ENCODE measurements around the gene TKTL2. TPM values are rescaled to one million over a fixed set of nuclear protein-coding genes. Genes with fewer than 3 reads are reported as not detected.

TKTL2 gene
- total and polyA plus RNA-seq, 10 of the 15 experiments (the other 5 are each of a cell fraction or from before 2014, with no cell fraction given) = 0.03 to 0.04 (median 0.03) TPM; not detected in 7

DNA sequence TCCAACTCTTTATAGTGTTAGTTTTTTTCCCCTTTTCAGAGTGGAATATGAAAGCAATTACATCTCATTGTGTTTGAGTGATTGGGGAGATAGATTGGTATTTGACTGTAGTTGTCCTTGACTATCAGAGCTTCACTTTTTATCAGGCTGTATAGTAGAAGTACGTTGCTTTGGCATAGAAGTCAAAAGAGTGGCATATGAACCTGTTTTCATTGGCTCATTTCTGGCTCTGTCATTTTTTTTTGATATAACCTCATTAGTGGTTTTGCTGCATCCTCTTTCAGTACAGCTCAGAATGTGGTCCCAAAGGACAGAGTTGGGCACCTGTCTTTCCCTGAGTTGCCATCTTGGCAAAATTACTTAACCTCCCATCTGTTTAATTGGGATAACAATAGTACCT lies 22.3 kb upstream of the TKTL2 start (continued):
- TF ChIP-seq, protein P1, sequence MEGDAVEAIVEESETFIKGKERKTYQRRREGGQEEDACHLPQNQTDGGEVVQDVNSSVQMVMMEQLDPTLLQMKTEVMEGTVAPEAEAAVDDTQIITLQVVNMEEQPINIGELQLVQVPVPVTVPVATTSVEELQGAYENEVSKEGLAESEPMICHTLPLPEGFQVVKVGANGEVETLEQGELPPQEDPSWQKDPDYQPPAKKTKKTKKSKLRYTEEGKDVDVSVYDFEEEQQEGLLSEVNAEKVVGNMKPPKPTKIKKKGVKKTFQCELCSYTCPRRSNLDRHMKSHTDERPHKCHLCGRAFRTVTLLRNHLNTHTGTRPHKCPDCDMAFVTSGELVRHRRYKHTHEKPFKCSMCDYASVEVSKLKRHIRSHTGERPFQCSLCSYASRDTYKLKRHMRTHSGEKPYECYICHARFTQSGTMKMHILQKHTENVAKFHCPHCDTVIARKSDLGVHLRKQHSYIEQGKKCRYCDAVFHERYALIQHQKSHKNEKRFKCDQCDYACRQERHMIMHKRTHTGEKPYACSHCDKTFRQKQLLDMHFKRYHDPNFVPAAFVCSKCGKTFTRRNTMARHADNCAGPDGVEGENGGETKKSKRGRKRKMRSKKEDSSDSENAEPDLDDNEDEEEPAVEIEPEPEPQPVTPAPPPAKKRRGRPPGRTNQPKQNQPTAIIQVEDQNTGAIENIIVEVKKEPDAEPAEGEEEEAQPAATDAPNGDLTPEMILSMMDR (IDR thresholded peaks at IDR 0.05 in 2 of 3, conservative IDR thresholded peaks at IDR 0.05 in 1 of 3; ENCODE audit: control insufficient read depth in 2 of 3, extremely low read depth in 1 of 3, insufficient read depth in 1 of 3, low read depth in 3 of 3, low read length in 3 of 3) = no peak
- no peak for TF ChIP-seq MXI1 (IDR thresholded peaks at IDR 0.05; ENCODE audit: low read depth, low read length)
- no peak for TF ChIP-seq TCF7 (IDR thresholded peaks at IDR 0.05; ENCODE audit: borderline replicate concordance)
- TF ChIP-seq, protein P2, sequence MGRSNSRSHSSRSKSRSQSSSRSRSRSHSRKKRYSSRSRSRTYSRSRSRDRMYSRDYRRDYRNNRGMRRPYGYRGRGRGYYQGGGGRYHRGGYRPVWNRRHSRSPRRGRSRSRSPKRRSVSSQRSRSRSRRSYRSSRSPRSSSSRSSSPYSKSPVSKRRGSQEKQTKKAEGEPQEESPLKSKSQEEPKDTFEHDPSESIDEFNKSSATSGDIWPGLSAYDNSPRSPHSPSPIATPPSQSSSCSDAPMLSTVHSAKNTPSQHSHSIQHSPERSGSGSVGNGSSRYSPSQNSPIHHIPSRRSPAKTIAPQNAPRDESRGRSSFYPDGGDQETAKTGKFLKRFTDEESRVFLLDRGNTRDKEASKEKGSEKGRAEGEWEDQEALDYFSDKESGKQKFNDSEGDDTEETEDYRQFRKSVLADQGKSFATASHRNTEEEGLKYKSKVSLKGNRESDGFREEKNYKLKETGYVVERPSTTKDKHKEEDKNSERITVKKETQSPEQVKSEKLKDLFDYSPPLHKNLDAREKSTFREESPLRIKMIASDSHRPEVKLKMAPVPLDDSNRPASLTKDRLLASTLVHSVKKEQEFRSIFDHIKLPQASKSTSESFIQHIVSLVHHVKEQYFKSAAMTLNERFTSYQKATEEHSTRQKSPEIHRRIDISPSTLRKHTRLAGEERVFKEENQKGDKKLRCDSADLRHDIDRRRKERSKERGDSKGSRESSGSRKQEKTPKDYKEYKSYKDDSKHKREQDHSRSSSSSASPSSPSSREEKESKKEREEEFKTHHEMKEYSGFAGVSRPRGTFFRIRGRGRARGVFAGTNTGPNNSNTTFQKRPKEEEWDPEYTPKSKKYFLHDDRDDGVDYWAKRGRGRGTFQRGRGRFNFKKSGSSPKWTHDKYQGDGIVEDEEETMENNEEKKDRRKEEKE (IDR thresholded peaks at IDR 0.05) = no peak
- TF ChIP-seq, protein P3, sequence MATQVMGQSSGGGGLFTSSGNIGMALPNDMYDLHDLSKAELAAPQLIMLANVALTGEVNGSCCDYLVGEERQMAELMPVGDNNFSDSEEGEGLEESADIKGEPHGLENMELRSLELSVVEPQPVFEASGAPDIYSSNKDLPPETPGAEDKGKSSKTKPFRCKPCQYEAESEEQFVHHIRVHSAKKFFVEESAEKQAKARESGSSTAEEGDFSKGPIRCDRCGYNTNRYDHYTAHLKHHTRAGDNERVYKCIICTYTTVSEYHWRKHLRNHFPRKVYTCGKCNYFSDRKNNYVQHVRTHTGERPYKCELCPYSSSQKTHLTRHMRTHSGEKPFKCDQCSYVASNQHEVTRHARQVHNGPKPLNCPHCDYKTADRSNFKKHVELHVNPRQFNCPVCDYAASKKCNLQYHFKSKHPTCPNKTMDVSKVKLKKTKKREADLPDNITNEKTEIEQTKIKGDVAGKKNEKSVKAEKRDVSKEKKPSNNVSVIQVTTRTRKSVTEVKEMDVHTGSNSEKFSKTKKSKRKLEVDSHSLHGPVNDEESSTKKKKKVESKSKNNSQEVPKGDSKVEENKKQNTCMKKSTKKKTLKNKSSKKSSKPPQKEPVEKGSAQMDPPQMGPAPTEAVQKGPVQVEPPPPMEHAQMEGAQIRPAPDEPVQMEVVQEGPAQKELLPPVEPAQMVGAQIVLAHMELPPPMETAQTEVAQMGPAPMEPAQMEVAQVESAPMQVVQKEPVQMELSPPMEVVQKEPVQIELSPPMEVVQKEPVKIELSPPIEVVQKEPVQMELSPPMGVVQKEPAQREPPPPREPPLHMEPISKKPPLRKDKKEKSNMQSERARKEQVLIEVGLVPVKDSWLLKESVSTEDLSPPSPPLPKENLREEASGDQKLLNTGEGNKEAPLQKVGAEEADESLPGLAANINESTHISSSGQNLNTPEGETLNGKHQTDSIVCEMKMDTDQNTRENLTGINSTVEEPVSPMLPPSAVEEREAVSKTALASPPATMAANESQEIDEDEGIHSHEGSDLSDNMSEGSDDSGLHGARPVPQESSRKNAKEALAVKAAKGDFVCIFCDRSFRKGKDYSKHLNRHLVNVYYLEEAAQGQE (IDR thresholded peaks at IDR 0.05; ENCODE audit: low read depth, low read length) = no peak
- TF ChIP-seq, protein P4, sequence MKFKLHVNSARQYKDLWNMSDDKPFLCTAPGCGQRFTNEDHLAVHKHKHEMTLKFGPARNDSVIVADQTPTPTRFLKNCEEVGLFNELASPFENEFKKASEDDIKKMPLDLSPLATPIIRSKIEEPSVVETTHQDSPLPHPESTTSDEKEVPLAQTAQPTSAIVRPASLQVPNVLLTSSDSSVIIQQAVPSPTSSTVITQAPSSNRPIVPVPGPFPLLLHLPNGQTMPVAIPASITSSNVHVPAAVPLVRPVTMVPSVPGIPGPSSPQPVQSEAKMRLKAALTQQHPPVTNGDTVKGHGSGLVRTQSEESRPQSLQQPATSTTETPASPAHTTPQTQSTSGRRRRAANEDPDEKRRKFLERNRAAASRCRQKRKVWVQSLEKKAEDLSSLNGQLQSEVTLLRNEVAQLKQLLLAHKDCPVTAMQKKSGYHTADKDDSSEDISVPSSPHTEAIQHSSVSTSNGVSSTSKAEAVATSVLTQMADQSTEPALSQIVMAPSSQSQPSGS (IDR thresholded peaks at IDR 0.05; ENCODE audit: low read length) = peak; percentile 49; the same call in 1 of the 2 replicates
- 0 out of 2 replicates have a peak, but pooled peaks have one; percentile 17 for TF ChIP-seq JUND (IDR thresholded peaks at IDR 0.05; ENCODE audit: low read depth, low read length)
- TF ChIP-seq SREBF2 (IDR thresholded peaks at IDR 0.05; ENCODE audit: low read length) = no peak
- peak; percentile 77 for TF ChIP-seq IKZF1 (conservative IDR thresholded peaks at IDR 0.05)
- TF ChIP-seq CHD2 (IDR thresholded peaks at IDR 0.05; ENCODE audit: borderline replicate concordance, low read depth, low read length) = no peak
- no peak for TF ChIP-seq MYC (IDR thresholded peaks at IDR 0.05; ENCODE audit: insufficient read depth, insufficient read length, insufficient replicate concordance, low read length, severe bottlenecking)
- no peak for TF ChIP-seq SIN3A (IDR thresholded peaks at IDR 0.05; ENCODE audit: low read depth, low read length)
- TF ChIP-seq HCFC1 (IDR thresholded peaks at IDR 0.05; ENCODE audit: low read length) = no peak
- no peak for TF ChIP-seq SIX5 (IDR thresholded peaks at IDR 0.05; ENCODE audit: low read depth, low read length, severe bottlenecking)
- TF ChIP-seq, protein P5, sequence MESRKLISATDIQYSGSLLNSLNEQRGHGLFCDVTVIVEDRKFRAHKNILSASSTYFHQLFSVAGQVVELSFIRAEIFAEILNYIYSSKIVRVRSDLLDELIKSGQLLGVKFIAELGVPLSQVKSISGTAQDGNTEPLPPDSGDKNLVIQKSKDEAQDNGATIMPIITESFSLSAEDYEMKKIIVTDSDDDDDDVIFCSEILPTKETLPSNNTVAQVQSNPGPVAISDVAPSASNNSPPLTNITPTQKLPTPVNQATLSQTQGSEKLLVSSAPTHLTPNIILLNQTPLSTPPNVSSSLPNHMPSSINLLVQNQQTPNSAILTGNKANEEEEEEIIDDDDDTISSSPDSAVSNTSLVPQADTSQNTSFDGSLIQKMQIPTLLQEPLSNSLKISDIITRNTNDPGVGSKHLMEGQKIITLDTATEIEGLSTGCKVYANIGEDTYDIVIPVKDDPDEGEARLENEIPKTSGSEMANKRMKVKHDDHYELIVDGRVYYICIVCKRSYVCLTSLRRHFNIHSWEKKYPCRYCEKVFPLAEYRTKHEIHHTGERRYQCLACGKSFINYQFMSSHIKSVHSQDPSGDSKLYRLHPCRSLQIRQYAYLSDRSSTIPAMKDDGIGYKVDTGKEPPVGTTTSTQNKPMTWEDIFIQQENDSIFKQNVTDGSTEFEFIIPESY (IDR thresholded peaks at IDR 0.05) = no peak
- peak; percentile 52; the same call in 1 of the 2 replicates for TF ChIP-seq PML (IDR thresholded peaks at IDR 0.05; ENCODE audit: low read length)
- TF ChIP-seq POLR2AphosphoS2 (IDR thresholded peaks at IDR 0.05; ENCODE audit: low read depth, low read length) = no peak
- TF ChIP-seq BHLHE40 (IDR thresholded peaks at IDR 0.05; ENCODE audit: borderline replicate concordance in 1 of 2, low read depth in 2 of 2, low read length in 1 of 2) = peak in 1 of 2 experiments; percentile 49; a peak in 2 of 4 replicates
